ENCODE data around the gene GID8.

- TF ChIP-seq ZBTB33 (IDR thresholded peaks at IDR 0.05), result no peak
- TF ChIP-seq ATF3 (IDR thresholded peaks at IDR 0.05), result no peak
- TF ChIP-seq MAX (IDR thresholded peaks at IDR 0.05), result no peak
- TF ChIP-seq JUND (IDR thresholded peaks at IDR 0.05), result no peak
Measured at GRCh38 chr20:62931464-62931863, 6.5 kb upstream of the GID8 start.

All from liver (tissue), 2 donors.